GM12801 (cell line): ENCODE data around the gene NHERF2.

ENCODE experiments used
- CTCF ChIP-seq: IDR thresholded peaks from one replicate; pipeline ENCODE4 v1.5.1; 2011; ENCODE audit warnings: control low read depth; ENCODE audit not compliant: insufficient read length; ENCODE audit errors: extremely low read depth

NHERF2 gene

GRCh38 chr16:2043667-2044451, 17.2 kb downstream of the NHERF2 start:
- no peak for TF ChIP-seq CTCF

GRCh38 chr16:2044541-2044940, 17.8 kb downstream of the NHERF2 start:
- no peak for TF ChIP-seq CTCF

- no peak for TF ChIP-seq CTCF
Measured at GRCh38 chr16:2045965-2046892, 19.5 kb downstream of the NHERF2 start.

GRCh38 chr16:2046893-2047329, 20.2 kb downstream of the NHERF2 start:
- TF ChIP-seq CTCF, result no peak

GRCh38 chr16:2047330-2048115, 20.8 kb downstream of the NHERF2 start, which contains the start of the genes NTHL1 and TSC2:
Gene NTHL1, minus strand, starts transcription at chr16:2047834. Its CDS starts 11 bp downstream, at chr16:2047823.
Gene TSC2, plus strand, starts transcription at chr16:2047985. Its CDS starts 631 bp downstream, at chr16:2048616.
- no peak for TF ChIP-seq CTCF

- no peak for TF ChIP-seq CTCF
Measured at GRCh38 chr16:2048116-2048543, 21.4 kb downstream of the NHERF2 start.
